ENCODE results near the gene PRXL2C.

GRCh38 chr9:96655198-96655851 is at the start of gene PRXL2C:
- TF ChIP-seq CTCF (IDR thresholded peaks at IDR 0.05; ENCODE audit: control extremely low read depth in 1 of 3, insufficient read depth in 1 of 3, low read depth in 1 of 3, low read length in 3 of 3) (no peak), POLR2AphosphoS5 (IDR thresholded peaks at IDR 0.05; ENCODE audit: low read depth, low read length) (no peak), TAF1 (IDR thresholded peaks at IDR 0.05; ENCODE audit: low read depth, low read length) (peak; percentile 63), TCF12 (IDR thresholded peaks at IDR 0.05; ENCODE audit: low read depth, low read length) (no peak), SRF (IDR thresholded peaks at IDR 0.05; ENCODE audit: low read depth, low read length) (no peak), CHD2 (IDR thresholded peaks at IDR 0.05; ENCODE audit: low read length) (no peak), POLR2A (IDR thresholded peaks at IDR 0.05; ENCODE audit: control extremely low read depth in 1 of 2, low read depth in 2 of 2, low read length in 2 of 2) (no peak; a peak in 1 of 3 replicates)
